SK-N-MC (cell line): ENCODE measurements around the gene TMEM182.

Experiments used
- EZH2 ChIP-seq: fragments of 200-600 bp; sonication (generic); IDR thresholded peaks from one replicate; pipeline ENCODE4 v1.6.1; 2017; ENCODE audit warnings: antibody characterized with exemption
- POLR2AphosphoS5 ChIP-seq: IDR thresholded peaks from 2 replicates; pipeline ENCODE4 v1.6.1; 2012; ENCODE audit warnings: mild to moderate bottlenecking, low read depth, low read length, borderline replicate concordance

DNA sequence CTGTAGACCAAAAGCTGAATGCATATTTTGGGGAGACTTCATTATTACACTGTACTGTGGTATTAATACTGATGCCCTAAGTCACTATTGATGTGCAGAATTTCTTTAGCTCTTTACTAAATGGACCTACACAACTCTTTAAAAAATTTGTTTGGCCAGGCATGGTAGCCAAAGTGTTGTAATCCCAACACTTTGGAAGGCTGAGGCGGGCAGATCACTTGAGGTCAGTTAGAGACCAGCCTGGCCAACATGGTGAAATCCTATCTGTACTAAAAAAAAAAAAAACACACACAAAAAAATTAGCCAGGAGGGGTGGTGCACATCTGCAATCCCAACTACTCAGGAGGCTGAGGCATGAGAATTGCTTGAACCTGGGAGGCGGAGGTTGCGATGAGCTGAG, 6.4 kb downstream of the TMEM182 start:
- no peak for TF ChIP-seq EZH2
- TF ChIP-seq POLR2AphosphoS5, result no peak
